Inflammatory macrophage treated with lipopolysaccharide for 1 hour (primary cell): ENCODE data around the gene EGFL8.

Source experiments
- DNase-seq, 2 donors: peaks; one replicate each; pipeline ENCODE4 v3.0.0-alpha.2; 2020 to 2022

EGFL8 gene

DNA sequence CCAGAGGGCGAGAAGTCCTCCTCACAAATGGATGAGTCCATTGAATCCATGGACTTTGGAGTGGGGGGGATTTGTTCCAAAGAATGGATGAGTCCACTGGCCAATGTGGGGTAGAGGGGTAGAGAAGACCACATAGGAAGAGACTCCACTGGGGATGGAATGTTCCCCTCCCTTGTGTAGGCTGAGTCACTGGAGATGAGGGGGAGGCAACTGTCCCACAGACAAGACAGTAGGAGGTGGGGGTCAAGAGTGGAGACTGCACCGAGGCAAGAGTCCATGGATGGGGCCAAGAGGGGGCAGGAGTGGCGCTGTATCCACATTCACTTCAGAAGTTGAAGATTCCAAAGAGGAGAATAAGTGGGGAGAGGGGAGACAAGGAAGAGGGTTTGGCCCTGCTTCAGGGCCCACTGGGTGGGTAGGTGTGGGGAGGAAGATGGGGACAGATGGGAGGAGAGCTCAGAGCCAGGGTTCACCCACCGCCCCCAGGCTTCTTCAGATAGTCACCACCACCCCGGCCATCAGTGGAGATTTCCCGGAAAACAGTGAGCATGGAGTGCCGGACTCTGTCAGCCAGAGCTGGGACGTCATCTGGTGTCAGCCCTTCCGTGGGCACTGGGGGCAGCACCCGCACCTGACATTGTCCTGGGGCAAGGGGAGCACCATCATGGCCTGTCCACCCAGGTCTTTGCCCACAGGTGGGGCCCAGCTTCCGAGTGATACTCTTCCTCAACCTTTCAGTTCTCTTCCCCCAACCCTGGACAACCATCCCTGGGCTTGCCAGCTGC is 4.6 kb downstream of the EGFL8 start:
- no peak for DNase-seq

DNA sequence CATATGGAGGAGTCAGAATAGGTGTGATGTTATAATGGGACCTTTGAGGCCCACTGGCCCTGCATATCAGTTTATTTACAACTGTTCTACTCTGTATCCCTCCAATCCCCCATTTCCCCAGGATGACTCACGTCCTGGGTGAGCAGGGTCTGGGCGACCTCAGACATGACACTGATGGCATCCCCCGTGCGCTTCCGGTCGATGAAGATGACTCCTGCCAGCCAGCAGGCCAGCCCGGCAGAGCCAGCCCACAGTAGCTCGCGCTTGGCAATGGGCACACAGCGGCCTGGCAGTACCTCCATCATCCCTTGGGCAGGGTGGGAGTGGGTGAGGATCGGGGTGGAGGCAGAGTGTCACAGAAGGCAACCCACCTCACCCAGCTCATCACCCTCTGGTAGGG is 5.9 kb downstream of the EGFL8 start:
- DNase-seq: no peak

DNA sequence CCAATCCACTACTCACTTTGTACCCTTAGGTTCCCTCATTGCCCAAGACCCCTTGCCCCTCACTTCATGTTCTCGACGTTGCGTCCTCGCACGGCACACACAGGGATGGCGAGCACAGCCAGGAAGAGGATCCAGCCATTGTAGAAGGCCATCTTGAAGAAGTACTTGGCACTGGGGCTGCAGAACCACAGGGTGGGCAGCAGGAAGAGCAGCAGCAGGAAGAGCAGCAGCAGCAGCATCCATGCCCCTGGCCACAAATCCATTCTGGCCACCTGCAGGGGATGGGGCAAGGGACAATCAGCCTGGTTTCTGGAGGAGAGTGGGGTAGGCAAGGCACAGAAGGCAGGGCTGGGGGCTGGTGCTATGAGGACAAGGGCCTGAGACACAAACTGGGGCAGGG is 6.8 kb downstream of the EGFL8 start:
- DNase-seq: no peak

DNA sequence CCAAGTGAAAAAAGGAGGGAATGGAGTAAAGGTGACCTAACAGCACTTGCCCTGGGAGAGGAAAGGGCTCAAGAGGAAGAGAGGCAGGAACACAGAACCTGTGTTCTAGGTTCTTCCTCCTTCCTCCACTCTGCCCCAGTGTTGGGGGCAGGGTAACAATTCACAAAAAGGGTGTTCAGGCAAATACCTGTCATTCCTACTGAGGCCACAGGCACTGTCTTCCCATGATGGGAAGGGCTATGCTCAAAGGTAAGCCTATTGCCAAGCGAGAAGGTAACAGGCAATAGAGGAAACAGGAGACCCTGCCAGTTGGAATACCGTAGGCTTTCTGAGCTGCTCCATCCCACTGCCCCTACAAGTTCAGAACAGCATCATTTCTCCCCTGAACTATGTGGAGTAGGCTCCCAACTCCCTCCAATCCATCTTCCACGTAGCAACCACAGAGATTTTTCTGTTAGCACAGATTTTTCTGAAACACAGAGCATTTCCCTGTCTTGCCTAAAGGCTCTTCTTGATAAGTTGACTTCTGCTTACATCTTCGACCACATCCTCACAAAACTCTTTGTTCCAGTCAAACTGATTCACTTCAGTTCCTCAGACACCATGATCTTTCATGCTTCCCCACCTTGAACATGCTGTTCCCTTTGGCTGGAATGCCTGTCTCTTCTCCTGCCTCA is 8.8 kb downstream of the EGFL8 start:
- DNase-seq: no peak

DNA sequence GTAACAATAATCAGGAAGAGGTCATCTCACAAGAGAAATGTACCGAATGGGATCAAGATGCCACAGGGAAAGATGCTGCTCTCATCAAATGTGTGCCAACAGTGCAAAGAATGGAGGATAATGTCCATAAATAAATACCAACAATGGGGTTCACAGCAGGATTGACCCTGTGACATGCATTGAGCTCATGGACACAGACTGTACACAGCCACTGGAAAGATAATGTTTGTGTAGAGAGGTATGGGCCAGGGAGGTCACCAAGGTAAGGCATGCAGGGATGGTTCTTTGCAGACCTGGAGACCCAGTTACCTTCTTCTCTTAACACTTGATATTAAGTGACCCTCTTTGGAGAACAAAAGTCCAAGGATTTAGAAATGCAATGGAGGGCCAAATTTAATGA is 10.0 kb downstream of the EGFL8 start:
- DNase-seq: no peak

DNA sequence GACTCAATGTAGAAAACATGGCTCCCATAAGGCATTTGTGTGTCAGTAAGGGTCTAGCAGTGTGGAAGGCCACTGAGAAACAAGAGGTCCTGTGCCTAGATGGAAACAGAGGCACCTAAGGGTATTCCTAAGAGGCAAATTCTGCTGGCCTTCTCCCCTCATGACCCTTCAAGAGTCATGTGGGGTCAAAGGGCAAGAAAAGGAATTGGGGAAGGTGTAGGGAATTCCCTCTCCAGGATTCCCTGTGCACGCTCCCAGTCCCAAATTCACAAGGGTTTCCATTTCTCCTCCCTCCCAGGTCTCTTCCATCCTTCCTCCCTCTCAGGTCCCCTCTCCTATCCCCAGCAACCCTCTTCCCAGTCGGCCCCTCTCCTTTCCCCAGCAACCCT is 10.9 kb downstream of the EGFL8 start:
- no peak for DNase-seq

DNA sequence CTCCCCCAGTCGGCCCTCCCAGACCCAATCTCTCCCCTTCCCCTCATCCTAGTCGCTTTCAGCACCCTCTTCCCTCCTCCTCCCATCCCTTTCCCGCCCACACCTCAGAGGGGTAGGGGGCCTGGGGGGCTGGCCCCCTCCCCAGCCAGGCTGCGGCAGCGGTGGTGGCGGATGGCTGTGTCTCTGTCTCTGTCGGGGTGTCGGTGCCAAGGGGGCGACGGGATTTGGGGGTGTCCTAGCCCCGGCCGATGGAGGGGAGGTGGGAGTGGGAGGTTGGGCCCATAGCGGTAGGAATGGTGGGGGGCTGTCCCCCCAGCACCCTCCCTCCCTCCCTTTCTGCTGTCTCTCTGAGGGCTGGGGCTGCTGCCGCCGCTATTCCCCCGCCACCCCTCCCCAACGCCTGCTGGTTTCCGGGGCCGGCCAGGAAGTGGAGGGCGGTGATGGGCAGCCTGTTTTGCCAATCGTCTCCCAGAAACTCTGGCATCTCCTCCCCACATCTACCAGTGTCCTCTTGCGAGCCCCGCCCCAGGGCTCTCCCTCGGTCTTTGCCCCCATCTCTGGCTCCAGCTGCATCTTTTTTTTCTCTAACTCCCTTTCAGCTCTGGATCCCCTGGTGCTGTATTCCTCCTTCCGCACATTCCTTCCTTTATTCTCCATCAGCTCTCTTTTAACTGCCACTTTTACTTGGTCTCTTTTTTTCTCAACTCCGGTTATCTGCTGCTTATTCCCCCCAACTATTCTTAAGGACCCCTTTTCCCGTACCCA is 11.5 kb downstream of the EGFL8 start, which contains the start of gene AGPAT1:
AGPAT1 (minus strand) TSS at position 374 of the 765 bp plus-strand sequence. CDS start 4,588 bp downstream, outside the sequence.
- peak; percentile 89 to 99 for DNase-seq

DNA sequence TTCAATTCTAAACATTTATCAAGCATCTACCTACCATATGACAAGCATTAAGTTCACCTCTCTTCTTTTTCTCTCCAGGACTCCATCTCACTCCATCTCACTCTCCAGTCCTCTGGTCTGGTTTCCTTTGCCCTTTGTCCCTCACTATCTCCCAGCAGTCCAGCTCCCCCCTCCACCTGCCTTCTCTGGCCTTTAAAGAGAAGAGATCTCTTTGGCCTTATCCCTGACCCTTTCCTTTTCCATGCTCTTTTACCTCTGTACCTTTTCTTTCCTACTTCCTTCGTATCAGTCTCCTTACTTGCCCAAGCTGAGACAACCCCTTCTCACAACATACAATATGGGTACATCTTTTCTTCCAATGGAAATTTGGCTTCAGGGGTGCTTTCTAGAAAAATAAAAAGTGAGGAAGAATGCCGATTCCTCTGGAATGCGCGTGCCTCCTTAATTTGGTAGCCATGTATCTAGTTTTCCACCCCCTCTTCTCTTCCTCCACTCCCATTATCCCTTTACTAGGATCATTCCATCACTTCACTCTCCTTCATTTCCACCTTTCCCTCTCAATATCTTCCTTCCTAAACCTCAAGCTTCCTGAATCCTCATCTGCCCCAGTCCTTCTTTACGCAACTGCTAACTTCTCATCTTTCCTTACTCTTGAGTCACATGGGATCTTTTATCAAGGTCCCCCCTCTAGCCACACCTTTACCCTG is 12.2 kb downstream of the EGFL8 start:
- DNase-seq: no peak

DNA sequence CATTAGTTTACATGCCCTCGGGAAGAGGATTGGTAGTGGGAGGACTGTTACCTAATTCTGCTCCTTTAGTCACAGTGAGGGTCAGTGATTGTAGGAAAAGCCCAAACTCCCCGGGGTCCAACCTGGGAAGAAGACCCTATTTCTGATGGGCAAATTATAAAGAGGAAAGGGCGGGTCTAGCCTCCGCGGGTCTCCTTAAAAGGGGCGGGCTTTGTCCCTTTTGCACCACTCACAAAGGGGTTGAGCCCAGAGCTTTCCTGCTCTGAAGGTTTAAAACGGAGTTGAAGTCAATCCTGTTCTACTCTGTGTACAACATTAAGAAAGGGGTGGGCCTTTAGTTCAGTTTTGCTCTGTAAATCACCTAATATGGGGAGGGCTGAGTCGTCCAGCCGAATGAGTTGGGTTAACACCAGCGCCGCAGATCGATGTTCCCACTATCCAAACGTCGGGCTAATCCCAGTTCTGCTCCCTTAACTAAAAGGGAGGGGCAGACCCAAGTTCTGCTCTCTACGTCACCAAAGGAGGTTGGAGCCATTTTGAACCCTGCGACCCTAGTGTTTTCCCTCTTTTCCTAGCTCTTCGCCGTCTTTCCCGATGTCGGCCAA is 12.9 kb downstream of the EGFL8 start:
- no peak for DNase-seq

DNA sequence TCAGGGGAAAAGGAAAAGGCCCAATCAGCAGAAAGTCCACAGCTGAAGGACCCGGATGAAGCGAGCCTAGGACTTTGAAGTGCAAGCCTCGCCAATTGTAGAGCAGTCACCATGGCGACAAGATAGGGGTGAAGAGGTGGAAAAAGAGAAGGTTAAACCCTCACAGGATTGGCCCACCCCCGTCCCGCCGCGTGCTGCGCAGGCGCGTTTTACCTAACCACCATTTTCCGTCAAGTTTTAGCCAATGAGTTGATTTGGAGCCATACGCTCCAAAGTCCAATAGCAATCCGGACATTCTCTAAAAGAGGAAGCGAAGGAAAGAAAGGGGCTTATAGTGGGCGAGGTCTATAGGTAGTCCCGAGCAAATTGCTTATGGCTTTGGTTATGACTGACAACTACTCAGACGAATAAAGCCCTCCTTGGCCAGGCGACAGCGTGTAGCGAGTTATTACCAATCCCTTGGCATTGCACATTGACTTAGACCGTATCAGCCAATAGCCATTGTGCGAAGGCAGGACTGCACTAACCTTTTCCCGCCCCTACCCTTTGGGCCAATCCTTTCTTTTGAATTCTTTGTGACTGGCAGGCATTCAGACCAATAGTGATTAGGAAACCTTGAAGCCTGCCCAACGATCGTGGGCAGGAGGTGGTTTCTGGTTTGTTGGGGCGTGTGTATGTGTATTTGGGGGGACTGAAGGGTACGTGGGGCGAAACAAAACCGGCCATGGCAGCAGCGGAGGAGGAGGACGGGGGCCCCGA is 13.6 kb downstream of the EGFL8 start, which contains the start of gene RNF5:
RNF5 (plus strand) TSS at position 618 of the 759 bp plus-strand sequence; CDS start at position 725, 107 bp downstream.
- peak; percentile 99 to 100 for DNase-seq

DNA sequence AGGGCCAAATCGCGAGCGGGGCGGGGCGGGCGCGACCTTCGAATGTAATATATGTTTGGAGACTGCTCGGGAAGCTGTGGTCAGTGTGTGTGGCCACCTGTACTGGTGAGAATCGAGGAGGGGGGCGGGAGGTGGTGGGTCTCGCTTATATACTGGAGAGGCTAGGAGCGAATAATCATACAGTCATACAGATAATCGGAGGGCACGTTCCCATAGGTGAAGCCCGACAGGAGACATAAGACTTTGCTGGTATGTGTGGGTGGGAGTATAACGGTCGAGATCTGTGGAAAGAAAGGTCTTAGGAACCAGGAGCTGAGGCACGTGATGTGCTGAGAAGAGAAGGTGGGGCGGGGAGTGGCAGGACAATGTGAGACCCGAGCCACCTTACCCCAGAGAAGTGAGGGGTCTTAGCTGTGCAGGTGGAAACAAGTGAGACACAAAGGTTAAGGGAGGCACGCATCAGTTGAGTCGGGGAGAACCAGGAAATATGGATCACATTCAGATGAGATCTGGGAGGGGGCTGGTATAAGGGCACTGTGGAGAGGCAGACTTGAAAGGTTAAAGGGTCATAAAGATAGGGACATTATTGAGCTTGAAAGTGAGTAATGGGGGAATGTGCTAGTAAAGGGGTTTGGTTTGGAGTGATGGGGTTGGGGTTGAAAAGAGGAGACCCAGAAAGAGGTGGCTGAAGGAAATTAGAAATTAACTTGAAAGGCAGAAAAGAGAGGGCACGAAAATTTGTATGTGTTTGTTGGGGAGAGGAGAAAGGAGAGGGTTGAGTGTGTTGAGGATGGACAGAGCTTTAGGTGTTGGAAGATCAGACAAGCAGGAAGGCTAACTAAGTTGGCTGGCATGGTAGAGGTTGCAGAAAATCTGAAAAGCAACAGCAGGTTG is 14.4 kb downstream of the EGFL8 start:
- DNase-seq: no peak

DNA sequence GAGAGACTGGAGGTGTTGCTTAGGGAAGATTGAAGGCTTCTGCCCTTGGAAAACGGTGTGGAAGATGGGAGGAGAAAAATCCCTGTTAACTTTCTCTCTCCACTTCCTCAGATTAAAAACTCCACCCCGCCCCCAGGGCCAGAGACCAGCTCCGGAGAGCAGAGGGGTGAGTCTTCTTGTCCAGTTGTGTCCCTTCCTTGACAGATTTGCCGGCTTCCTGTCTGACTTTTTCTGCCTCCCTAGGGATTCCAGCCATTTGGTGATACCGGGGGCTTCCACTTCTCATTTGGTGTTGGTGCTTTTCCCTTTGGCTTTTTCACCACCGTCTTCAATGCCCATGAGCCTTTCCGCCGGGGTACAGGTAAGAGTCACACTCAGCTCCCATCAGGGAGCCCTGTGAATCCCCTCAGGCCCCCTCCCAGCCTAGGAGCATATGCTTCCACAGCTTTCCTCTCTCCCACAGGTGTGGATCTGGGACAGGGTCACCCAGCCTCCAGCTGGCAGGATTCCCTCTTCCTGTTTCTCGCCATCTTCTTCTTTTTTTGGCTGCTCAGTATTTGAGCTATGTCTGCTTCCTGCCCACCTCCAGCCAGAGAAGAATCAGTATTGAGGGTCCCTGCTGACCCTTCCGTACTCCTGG is 15.5 kb downstream of the EGFL8 start:
- DNase-seq: no peak

DNA sequence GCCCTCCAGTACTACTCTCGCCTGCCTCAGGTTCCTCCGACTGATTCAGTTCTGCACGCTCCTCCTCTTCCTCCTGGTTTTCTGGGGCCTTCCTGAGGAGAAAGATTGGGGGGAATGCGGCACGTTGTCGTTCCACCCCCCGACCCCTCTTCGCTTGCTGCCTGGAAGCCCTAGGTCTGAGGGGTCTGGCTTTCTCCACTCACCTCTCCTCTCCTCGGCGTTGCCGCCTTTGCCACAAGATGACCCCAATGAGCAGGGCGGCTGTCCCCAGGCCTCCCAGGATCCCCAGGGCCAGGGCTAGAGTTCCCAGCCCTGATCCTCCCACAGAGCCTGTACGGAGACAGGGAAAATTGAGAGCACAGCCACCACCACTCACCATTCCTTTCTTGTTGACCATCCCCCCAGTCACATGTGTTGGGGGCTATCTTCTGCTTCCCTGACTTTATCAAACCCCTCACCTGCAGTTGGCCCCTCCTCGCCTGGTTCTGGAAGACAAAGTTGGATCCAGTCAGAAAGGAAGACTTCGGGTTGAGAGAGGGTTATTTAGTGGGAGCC is 16.8 kb downstream of the EGFL8 start:
- no peak for DNase-seq

DNA sequence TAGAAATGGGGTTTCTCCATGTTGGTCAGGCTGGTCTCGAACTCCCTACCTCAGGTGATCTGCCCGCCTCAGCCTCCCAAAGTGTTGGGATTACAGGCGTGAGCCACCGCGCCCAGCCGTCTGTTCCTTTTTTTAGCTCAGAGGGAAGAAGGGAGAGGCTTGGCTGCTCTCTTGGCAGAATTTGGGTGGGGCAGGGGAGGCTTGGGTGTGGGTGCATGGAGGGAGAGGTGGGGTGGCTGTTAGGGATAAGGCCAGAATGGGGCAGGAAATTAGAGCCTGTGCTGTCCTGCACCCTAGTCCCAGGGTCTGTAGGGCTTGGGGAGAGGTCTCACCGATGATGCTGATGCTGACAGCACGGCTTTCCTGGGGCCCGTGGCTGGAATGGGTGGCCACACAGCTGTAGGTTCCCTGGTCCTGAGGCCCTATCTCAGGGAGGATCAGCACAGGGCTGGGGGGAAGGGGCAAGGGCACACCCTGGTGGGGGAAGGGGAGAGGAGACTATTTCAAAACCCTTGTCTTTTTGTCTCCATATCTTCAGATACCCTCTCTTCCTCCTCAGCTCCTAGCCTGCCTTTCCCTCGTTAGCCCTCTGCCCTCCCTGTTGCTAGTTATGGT is 17.6 kb downstream of the EGFL8 start:
- no peak for DNase-seq

DNA sequence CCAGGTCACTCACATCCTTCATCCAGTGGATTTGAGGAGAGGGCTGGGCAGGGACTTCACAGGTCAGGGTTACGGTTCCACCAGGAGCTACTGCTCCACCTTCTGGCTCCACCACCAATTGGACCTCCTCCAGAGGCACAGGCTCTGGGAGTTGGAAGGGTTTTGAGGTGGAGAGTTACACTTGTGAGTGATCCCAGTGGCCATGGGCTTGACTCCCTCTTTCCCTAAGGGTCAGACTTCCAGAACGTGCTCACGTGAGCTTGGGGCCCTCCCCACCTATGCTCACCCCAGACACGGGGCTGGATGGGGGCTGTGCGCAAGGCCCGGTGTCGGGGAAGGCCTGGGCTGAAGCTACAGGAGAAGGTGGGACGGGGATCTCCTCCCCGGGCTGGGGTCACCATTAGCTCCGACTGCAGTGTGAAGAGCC is 18.2 kb downstream of the EGFL8 start:
- no peak for DNase-seq

DNA sequence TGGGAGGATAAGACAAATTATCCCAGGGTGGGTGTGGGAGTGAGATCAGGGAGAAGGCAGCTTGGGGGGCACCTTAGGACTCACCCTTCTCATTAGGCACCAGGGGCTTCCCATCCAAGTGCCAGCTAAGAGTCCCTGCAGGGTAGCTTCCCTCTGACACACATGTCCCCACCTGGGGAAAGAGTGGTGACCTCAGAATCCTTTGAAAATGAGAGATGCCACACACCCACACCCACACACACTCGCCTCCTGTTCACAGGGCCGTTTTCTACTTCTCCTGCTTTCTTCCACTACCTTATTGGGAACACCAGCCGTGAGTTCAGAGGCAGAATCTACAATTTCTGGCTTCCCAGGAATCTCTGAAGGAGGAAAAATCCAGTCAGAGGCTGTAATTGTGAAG is 18.6 kb downstream of the EGFL8 start:
- DNase-seq: no peak

DNA sequence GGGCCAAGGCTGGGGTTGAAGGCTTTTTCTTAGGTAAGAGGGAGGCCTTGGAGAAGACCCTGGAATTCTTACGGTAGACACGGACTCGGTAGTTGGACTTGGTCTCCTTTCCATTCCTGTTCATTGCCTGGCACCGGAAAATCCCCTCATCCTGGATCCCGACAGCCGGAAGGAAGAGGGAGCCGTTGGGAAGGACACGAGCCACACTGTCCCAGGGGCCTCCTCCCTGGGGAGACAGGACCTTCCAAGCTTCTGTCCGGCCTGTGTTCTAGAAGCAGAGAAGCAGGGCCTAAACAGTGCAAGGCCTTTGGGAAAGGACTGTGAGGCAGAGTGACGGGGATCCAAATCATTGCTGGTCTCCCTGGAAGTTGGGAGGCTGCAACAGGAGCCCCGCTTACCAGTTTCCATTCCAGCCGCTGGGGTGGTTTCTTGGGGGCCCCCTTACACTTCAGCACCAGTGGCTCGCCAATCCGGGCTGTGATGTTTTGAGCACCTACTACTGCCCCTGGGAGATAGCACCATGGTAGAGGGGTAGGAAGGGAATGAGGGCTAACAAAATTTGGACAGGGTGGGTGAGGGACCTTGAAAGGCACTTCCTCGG is 19.2 kb downstream of the EGFL8 start:
- DNase-seq: no peak

DNA sequence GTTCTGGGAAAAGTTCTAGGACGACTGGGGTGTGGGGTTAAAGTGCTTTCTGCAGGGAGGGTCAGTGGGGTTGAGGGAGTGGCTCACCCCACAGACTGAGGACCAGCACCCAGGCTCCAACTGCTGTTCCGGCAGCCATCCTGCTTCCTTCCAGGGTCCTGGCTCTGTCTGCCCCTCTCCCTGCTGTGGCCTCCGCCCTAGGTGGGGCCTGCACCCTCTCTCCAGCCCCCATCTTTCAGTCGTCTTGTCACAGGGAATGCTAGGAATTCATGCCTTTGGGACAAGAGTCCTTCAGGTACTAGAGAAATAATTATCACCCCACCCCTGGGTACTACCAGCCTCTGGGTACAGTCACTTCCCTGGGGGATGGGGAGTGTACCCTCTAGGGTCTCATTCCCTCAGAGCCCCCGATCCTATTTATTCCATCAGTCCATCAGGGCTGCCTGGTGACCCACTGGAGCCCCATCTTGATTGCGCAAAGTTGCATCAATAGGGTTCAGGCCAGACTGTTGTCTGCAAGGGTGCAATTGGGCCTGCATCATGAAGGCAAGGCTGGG is 19.8 kb downstream of the EGFL8 start, which contains the start of gene AGER:
AGER (minus strand) TSS at position 170 of the 557 bp plus-strand sequence; CDS start at position 139, 31 bp downstream.
- DNase-seq: no peak
